ENCODE data around the gene C9orf43.
"Not testable (repeated sequence)": the region's sequence is repeated elsewhere in the genome, so short reads cannot be mapped to it uniquely, and the experiment has no call there.

Gene C9orf43

GRCh38 chr9:113410207-113410864 is at the start of gene C9orf43, which contains the start of gene POLE3:
Gene C9orf43 (plus strand): TSS chr9:113410747. CDS start chr9:113413494, 2,747 bp downstream.
Gene POLE3 (minus strand): TSS chr9:113410675. CDS start chr9:113410293, 382 bp downstream.
- peaks cover 6% of the 10 kb centered on the region for H3K36me3 ChIP-seq (ENCODE audit: control insufficient read depth, insufficient read depth, low read length)
- H3K9me3 ChIP-seq (ENCODE audit: control insufficient read depth, low read length), result no peaks in the 10 kb centered on the region
- no peaks in the 10 kb centered on the region for H3K4me1 ChIP-seq (ENCODE audit: control insufficient read depth, insufficient read depth, low read length)
- H3K27me3 ChIP-seq (ENCODE audit: control insufficient read depth, insufficient read depth, low read length), result no peaks in the 10 kb centered on the region
- peak within 1 kb of the TSS; percentile 90 for H3K9ac ChIP-seq (ENCODE audit: low read length)
- H3K4me3 ChIP-seq (ENCODE audit: low read length), result peak within 1 kb of the TSS; percentile 91

GRCh38 chr9:113361304-113362018 is 49.1 kb upstream of the C9orf43 start:
- no peaks in the 10 kb centered on the region for H3K27me3 ChIP-seq (ENCODE audit: control insufficient read depth, insufficient read depth, low read length)
- H3K9me3 ChIP-seq (ENCODE audit: control insufficient read depth, low read length), result no peaks in the 10 kb centered on the region
- no peak overlapping the region for H3K9ac ChIP-seq (ENCODE audit: low read length)

GRCh38 chr9:113363336-113363735 is 47.2 kb upstream of the C9orf43 start:
- Histone ChIP-seq H3K4me3 (ENCODE audit: low read length) (no peak overlapping the region), H3K36me3 (ENCODE audit: control insufficient read depth, insufficient read depth, low read length) (no peaks in the 10 kb centered on the region), H3K9me3 (ENCODE audit: control insufficient read depth, low read length) (no peaks in the 10 kb centered on the region), H3K27me3 (ENCODE audit: control insufficient read depth, insufficient read depth, low read length) (no peaks in the 10 kb centered on the region), H3K4me1 (ENCODE audit: control insufficient read depth, insufficient read depth, low read length) (peaks cover 9% of the 10 kb centered on the region), H3K9ac (ENCODE audit: low read length) (no peak overlapping the region)

More at GRCh38 chr9:113361304-113362018, 49.1 kb upstream of the C9orf43 start:
- H3K36me3 ChIP-seq (ENCODE audit: control insufficient read depth, insufficient read depth, low read length), result no peaks in the 10 kb centered on the region
- peaks cover 5% of the 10 kb centered on the region for H3K4me1 ChIP-seq (ENCODE audit: control insufficient read depth, insufficient read depth, low read length)
- H3K4me3 ChIP-seq (ENCODE audit: low read length), result no peak overlapping the region

- no peak overlapping the region for H3K9ac ChIP-seq (ENCODE audit: low read length)
- H3K4me1 ChIP-seq (ENCODE audit: control insufficient read depth, insufficient read depth, low read length), result peaks cover 25% of the 10 kb centered on the region
- no peaks in the 10 kb centered on the region for H3K27me3 ChIP-seq (ENCODE audit: control insufficient read depth, insufficient read depth, low read length)
- no peaks in the 10 kb centered on the region for H3K9me3 ChIP-seq (ENCODE audit: control insufficient read depth, low read length)
- no peaks in the 10 kb centered on the region for H3K36me3 ChIP-seq (ENCODE audit: control insufficient read depth, insufficient read depth, low read length)
- no peak overlapping the region for H3K4me3 ChIP-seq (ENCODE audit: low read length)
Observed at GRCh38 chr9:113364951-113365350, 45.6 kb upstream of the C9orf43 start.

GRCh38 chr9:113365652-113366051 is 44.9 kb upstream of the C9orf43 start:
- not testable (repeated sequence) for H3K9ac ChIP-seq (ENCODE audit: low read length); H3K4me3 ChIP-seq (ENCODE audit: low read length); H3K36me3 ChIP-seq (ENCODE audit: control insufficient read depth, insufficient read depth, low read length); H3K27me3 ChIP-seq (ENCODE audit: control insufficient read depth, insufficient read depth, low read length); H3K9me3 ChIP-seq (ENCODE audit: control insufficient read depth, low read length)
- peaks cover 25% of the 10 kb centered on the region for H3K4me1 ChIP-seq (ENCODE audit: control insufficient read depth, insufficient read depth, low read length)

- Histone ChIP-seq H3K9me3 (ENCODE audit: control insufficient read depth, low read length) (no peaks in the 10 kb centered on the region), H3K4me3 (ENCODE audit: low read length) (no peak overlapping the region), H3K9ac (ENCODE audit: low read length) (no peak overlapping the region), H3K27me3 (ENCODE audit: control insufficient read depth, insufficient read depth, low read length) (no peaks in the 10 kb centered on the region), H3K36me3 (ENCODE audit: control insufficient read depth, insufficient read depth, low read length) (peaks cover 9% of the 10 kb centered on the region), H3K4me1 (ENCODE audit: control insufficient read depth, insufficient read depth, low read length) (peaks cover 20% of the 10 kb centered on the region)
Observed at GRCh38 chr9:113368348-113368981, 42.1 kb upstream of the C9orf43 start.

- peaks cover 27% of the 10 kb centered on the region for H3K4me1 ChIP-seq (ENCODE audit: control insufficient read depth, insufficient read depth, low read length)
- H3K9me3 ChIP-seq (ENCODE audit: control insufficient read depth, low read length), result no peaks in the 10 kb centered on the region
- H3K9ac ChIP-seq (ENCODE audit: low read length), result peak overlapping the region; percentile 30
- H3K27me3 ChIP-seq (ENCODE audit: control insufficient read depth, insufficient read depth, low read length), result no peaks in the 10 kb centered on the region
- H3K36me3 ChIP-seq (ENCODE audit: control insufficient read depth, insufficient read depth, low read length), result peaks cover 17% of the 10 kb centered on the region
- H3K4me3 ChIP-seq (ENCODE audit: low read length), result no peak overlapping the region
Observed at GRCh38 chr9:113368982-113369854, 41.3 kb upstream of the C9orf43 start.

GRCh38 chr9:113369855-113370140 is 40.7 kb upstream of the C9orf43 start:
- H3K27me3 ChIP-seq (ENCODE audit: control insufficient read depth, insufficient read depth, low read length), result no peaks in the 10 kb centered on the region
- H3K9ac ChIP-seq (ENCODE audit: low read length), result no peak overlapping the region
- no peak overlapping the region for H3K4me3 ChIP-seq (ENCODE audit: low read length)
- H3K4me1 ChIP-seq (ENCODE audit: control insufficient read depth, insufficient read depth, low read length), result peaks cover 33% of the 10 kb centered on the region
- H3K9me3 ChIP-seq (ENCODE audit: control insufficient read depth, low read length), result no peaks in the 10 kb centered on the region
- H3K36me3 ChIP-seq (ENCODE audit: control insufficient read depth, insufficient read depth, low read length), result peaks cover 20% of the 10 kb centered on the region

- no peaks in the 10 kb centered on the region for H3K9me3 ChIP-seq (ENCODE audit: control insufficient read depth, low read length)
- H3K27me3 ChIP-seq (ENCODE audit: control insufficient read depth, insufficient read depth, low read length), result no peaks in the 10 kb centered on the region
- no peak overlapping the region for H3K4me3 ChIP-seq (ENCODE audit: low read length)
- no peak overlapping the region for H3K9ac ChIP-seq (ENCODE audit: low read length)
- peaks cover 42% of the 10 kb centered on the region for H3K4me1 ChIP-seq (ENCODE audit: control insufficient read depth, insufficient read depth, low read length)
- peaks cover 20% of the 10 kb centered on the region for H3K36me3 ChIP-seq (ENCODE audit: control insufficient read depth, insufficient read depth, low read length)
Observed at GRCh38 chr9:113370806-113371325, 39.7 kb upstream of the C9orf43 start.

- H3K4me3 ChIP-seq (ENCODE audit: low read length), result no peak overlapping the region
- H3K9me3 ChIP-seq (ENCODE audit: control insufficient read depth, low read length), result no peaks in the 10 kb centered on the region
- H3K36me3 ChIP-seq (ENCODE audit: control insufficient read depth, insufficient read depth, low read length), result peaks cover 20% of the 10 kb centered on the region
- no peaks in the 10 kb centered on the region for H3K27me3 ChIP-seq (ENCODE audit: control insufficient read depth, insufficient read depth, low read length)
- H3K4me1 ChIP-seq (ENCODE audit: control insufficient read depth, insufficient read depth, low read length), result peaks cover 42% of the 10 kb centered on the region
- no peak overlapping the region for H3K9ac ChIP-seq (ENCODE audit: low read length)
Observed at GRCh38 chr9:113372059-113372458, 38.5 kb upstream of the C9orf43 start.

GRCh38 chr9:113373256-113373655 is 37.3 kb upstream of the C9orf43 start:
- H3K36me3 ChIP-seq (ENCODE audit: control insufficient read depth, insufficient read depth, low read length), result peaks cover 20% of the 10 kb centered on the region
- H3K9me3 ChIP-seq (ENCODE audit: control insufficient read depth, low read length), result no peaks in the 10 kb centered on the region
- no peak overlapping the region for H3K9ac ChIP-seq (ENCODE audit: low read length)
- H3K27me3 ChIP-seq (ENCODE audit: control insufficient read depth, insufficient read depth, low read length), result no peaks in the 10 kb centered on the region
- H3K4me3 ChIP-seq (ENCODE audit: low read length), result no peak overlapping the region
- H3K4me1 ChIP-seq (ENCODE audit: control insufficient read depth, insufficient read depth, low read length), result peaks cover 44% of the 10 kb centered on the region
